HCT116 (cell line): ENCODE results near the gene TRIM37.

ENCODE experiments used
- CTCF ChIP-seq, 3 experiments: fragments of 200-600 bp in 1 of 3; sonication (generic) in 1 of 3; IDR thresholded peaks in 2 of 3; conservative IDR thresholded peaks in 1 of 3; 2 replicates each; pipeline ENCODE4 v1.5.1; 2012 to 2017; ENCODE audit warnings: low read depth in 2 of 3, low read length in 2 of 3, antibody characterized with exemption in 1 of 3, borderline replicate concordance in 1 of 3, control low read depth in 1 of 3, mild to moderate bottlenecking in 1 of 3, mixed read lengths in 1 of 3, mixed run types in 1 of 3, moderate library complexity in 1 of 3; ENCODE audit not compliant: insufficient read depth in 1 of 3
- ELF1 ChIP-seq: IDR thresholded peaks from 2 replicates; pipeline ENCODE4 v1.6.1; 2012; ENCODE audit warnings: low read depth, borderline replicate concordance
- EZH2phosphoT487 ChIP-seq: fragments of 200-600 bp; IDR thresholded peaks from 2 replicates; pipeline ENCODE4 v1.6.1; 2018; ENCODE audit warnings: antibody characterized with exemption, borderline replicate concordance

GRCh38 chr17:59151591-59151990, 44.9 kb upstream of the TRIM37 start:
- no peak for TF ChIP-seq CTCF (IDR thresholded peaks at IDR 0.05 in 2 of 3, conservative IDR thresholded peaks at IDR 0.05 in 1 of 3; ENCODE audit: borderline replicate concordance in 1 of 3, insufficient read depth in 1 of 3, low read depth in 2 of 3, low read length in 2 of 3)
- TF ChIP-seq ELF1, result no peak
- no peak for TF ChIP-seq EZH2phosphoT487
